Medulla oblongata (tissue), 1 donor: ENCODE data around the gene CLSTN1.

ENCODE experiments used
- DNase-seq: peaks from one replicate; pipeline ENCODE4 v3.0.0-alpha.2; 2015; ENCODE audit errors: extremely low spot score

Gene CLSTN1

GRCh38 chr1:9684801-9685200 lies 139.0 kb downstream of the CLSTN1 start:
- no peak for DNase-seq

GRCh38 chr1:9680828-9681227 lies 142.9 kb downstream of the CLSTN1 start:
- no peak for DNase-seq

- DNase-seq, result no peak
Observed at GRCh38 chr1:9680091-9680490, 143.7 kb downstream of the CLSTN1 start.
